ENCODE results near the gene CENPT. TPM values are rescaled to one million over a fixed set of nuclear protein-coding genes. Genes with fewer than 3 reads are reported as not detected.
A peak's percentile ranks its signal among the peaks of the same experiment; 100 is the strongest.

The CENPT gene
- total and polyA plus RNA-seq, 9 donors, result 18.4 to 57.4 (median 42.0) TPM

GRCh38 chr16:67892899-67893742 is 45.6 kb upstream of the CENPT start, which contains the start of gene PSKH1:
Gene PSKH1, plus strand, starts transcription at chr16:67893254. Its CDS starts 15,496 bp downstream, at chr16:67908750.
- H3K4me3 ChIP-seq, result peak within 1 kb of the TSS; percentile 89
- peak within 1 kb of the TSS; percentile 90 to 94 for H3K27ac ChIP-seq
- intact Hi-C loops (cut with DNase I), result no loop called here
- WGBS, 3 donors, result 0 to 1% (median 1%) methylated on average over 51 to 90 of the region's 90 CpGs
- peaks cover 16% of the 10 kb centered on the region for H3K4me1 ChIP-seq (ENCODE audit: insufficient read depth)
- peak; percentile 96 to 97 (median 97) for DNase-seq
- no peaks in the 10 kb centered on the region for H3K27me3 ChIP-seq
- TF ChIP-seq POLR2A (IDR thresholded peaks at IDR 0.05), result peak; percentile 83
- peak in 2 of 3 donors; percentile 8 to 22 for TF ChIP-seq CTCF (IDR thresholded peaks at IDR 0.05)
- no peak for TF ChIP-seq EP300 (IDR thresholded peaks at IDR 0.05)
- no peaks in the 10 kb centered on the region for H3K36me3 ChIP-seq
- H3K9me3 ChIP-seq, result no peaks in the 10 kb centered on the region

GRCh38 chr16:67892375-67892774 is 44.9 kb upstream of the CENPT start:
- WGBS, 3 donors, result 23 to 43% (median 33%) methylated on average over 5 of the region's 5 CpGs
- Histone ChIP-seq H3K27me3 (no peaks in the 10 kb centered on the region), H3K9me3 (no peaks in the 10 kb centered on the region), H3K4me3 (peak overlapping the region; percentile 38), H3K36me3 (no peaks in the 10 kb centered on the region), H3K4me1 (ENCODE audit: insufficient read depth) (peaks cover 16% of the 10 kb centered on the region), H3K27ac (peak overlapping the region in 1 of 2 donors; percentile 11)
- TF ChIP-seq CTCF (IDR thresholded peaks at IDR 0.05) (no peak), POLR2A (IDR thresholded peaks at IDR 0.05) (no peak), EP300 (IDR thresholded peaks at IDR 0.05) (no peak)
- intact Hi-C loops (cut with DNase I), result no loop called here
- no peak for DNase-seq

GRCh38 chr16:67888331-67888730 is 40.8 kb upstream of the CENPT start:
- Histone ChIP-seq H3K27me3 (no peaks in the 10 kb centered on the region), H3K4me3 (no peak overlapping the region), H3K9me3 (no peaks in the 10 kb centered on the region), H3K36me3 (no peaks in the 10 kb centered on the region), H3K4me1 (ENCODE audit: insufficient read depth) (peaks cover 6% of the 10 kb centered on the region), H3K27ac (no peak overlapping the region)
- 77 to 86% (median 84%) methylated on average over 3 of the region's 3 CpGs for WGBS, 3 donors
- TF ChIP-seq CTCF (IDR thresholded peaks at IDR 0.05) (no peak), POLR2A (IDR thresholded peaks at IDR 0.05) (no peak), EP300 (IDR thresholded peaks at IDR 0.05) (no peak)
- intact Hi-C loops (cut with DNase I), result no loop called here
- no peak for DNase-seq

GRCh38 chr16:67886387-67886786 is 38.9 kb upstream of the CENPT start:
- WGBS, 3 donors, result 91 to 99% (median 92%) methylated on average over 5 of the region's 5 CpGs
- no peaks in the 10 kb centered on the region for H3K36me3 ChIP-seq
- intact Hi-C loops (cut with DNase I), result no loop called here
- no peak overlapping the region for H3K4me3 ChIP-seq
- H3K27me3 ChIP-seq, result no peaks in the 10 kb centered on the region
- peaks cover 6% of the 10 kb centered on the region for H3K4me1 ChIP-seq (ENCODE audit: insufficient read depth)
- H3K27ac ChIP-seq, result no peak overlapping the region
- TF ChIP-seq CTCF (IDR thresholded peaks at IDR 0.05), result no peak
- H3K9me3 ChIP-seq, result no peaks in the 10 kb centered on the region
- DNase-seq, result no peak

Measured in ovary (tissue), 9 donors.